Keratinocyte (primary cell): Measurements from ENCODE around the gene ACACA. TPM values are rescaled to one million over a fixed set of nuclear protein-coding genes. Genes with fewer than 3 reads are reported as not detected.

Experiments used
- DNase-seq: peaks from one replicate; pipeline ENCODE4 v3.0.0-alpha.2; 2011; ENCODE audit warnings: low read depth, missing footprints, low spot score
- FAIRE-seq: peaks from 2 replicates; lab custom pipeline; 2011; peaks lifted over from hg19 to GRCh38; lab: Jason Lieb, UNC
- H2AFZ ChIP-seq: 2 replicates; pipeline ENCODE4 v1.6.0; 2012; ENCODE audit warnings: low read length, control low read depth, inconsistent platforms; ENCODE audit not compliant: control insufficient read depth
- H3K27ac ChIP-seq: 2 replicates; pipeline ENCODE4 v1.5.1; 2011; ENCODE audit warnings: low read length; ENCODE audit not compliant: control insufficient read depth, insufficient read depth
- H3K27me3 ChIP-seq: 3 replicates; pipeline ENCODE4 v1.6.0; 2011; ENCODE audit warnings: low read length; ENCODE audit not compliant: control insufficient read depth, insufficient read depth; ENCODE audit errors: extremely low read depth
- H3K36me3 ChIP-seq, 2 experiments: 2 replicates in 1 of 2; 3 replicates in 1 of 2; pipeline ENCODE4 v1.5.1; 2011; ENCODE audit warnings: low read length in 2 of 2, mild to moderate bottlenecking in 1 of 2; ENCODE audit not compliant: control insufficient read depth in 2 of 2, insufficient read depth in 2 of 2; ENCODE audit errors: extremely low read depth in 1 of 2
- H3K4me1 ChIP-seq: 3 replicates; pipeline ENCODE4 v1.5.1; 2011; ENCODE audit warnings: low read length; ENCODE audit not compliant: control insufficient read depth, insufficient read depth; ENCODE audit errors: extremely low read depth
- H3K4me2 ChIP-seq: 3 replicates; pipeline ENCODE4 v1.6.0; 2011; ENCODE audit warnings: low read depth, low read length; ENCODE audit not compliant: control insufficient read depth, insufficient read depth; ENCODE audit errors: extremely low read depth
- H3K4me3 ChIP-seq, 3 experiments: fragments of 200-600 bp in 1 of 3; sonication (generic) in 1 of 3; 2 replicates in 2 of 3; 3 replicates in 1 of 3; pipeline ENCODE4 v1.5.1; 2011 to 2016; ENCODE audit warnings: low read length in 3 of 3, mild to moderate bottlenecking in 3 of 3, control low read depth in 2 of 3, inconsistent platforms in 1 of 3, low read depth in 1 of 3, mixed read lengths in 1 of 3, mixed run types in 1 of 3, moderate library complexity in 1 of 3; ENCODE audit not compliant: control insufficient read depth in 2 of 3, insufficient read depth in 2 of 3; ENCODE audit errors: extremely low read depth in 1 of 3
- H3K79me2 ChIP-seq: 2 replicates; pipeline ENCODE4 v1.6.0; 2012; ENCODE audit warnings: low read length; ENCODE audit not compliant: control insufficient read depth, insufficient read depth
- H3K9ac ChIP-seq: 3 replicates; pipeline ENCODE4 v1.6.0; 2011; ENCODE audit warnings: low read length; ENCODE audit not compliant: control insufficient read depth, insufficient read depth; ENCODE audit errors: extremely low read depth
- H3K9me1 ChIP-seq: 3 replicates; pipeline ENCODE4 v1.6.0; 2011; ENCODE audit warnings: low read length; ENCODE audit not compliant: control insufficient read depth, insufficient read depth; ENCODE audit errors: extremely low read depth
- H3K9me3 ChIP-seq: 2 replicates; pipeline ENCODE4 v1.5.1; 2012; ENCODE audit warnings: low read depth, low read length; ENCODE audit not compliant: control insufficient read depth
- H4K20me1 ChIP-seq: 3 replicates; pipeline ENCODE4 v1.6.0; 2011; ENCODE audit warnings: low read length; ENCODE audit not compliant: control insufficient read depth, insufficient read depth; ENCODE audit errors: extremely low read depth
- CTCF ChIP-seq, 3 experiments: IDR thresholded peaks in 1 of 3; conservative IDR thresholded peaks in 1 of 3; optimal IDR thresholded peaks in 1 of 3; 2 replicates in 2 of 3; 3 replicates in 1 of 3; pipeline versions ENCODE3 to v1.5.1; 2011; ENCODE audit warnings: low read length in 3 of 3, mild to moderate bottlenecking in 3 of 3, moderate library complexity in 2 of 3, control low read depth in 1 of 3, inconsistent platforms in 1 of 3; ENCODE audit not compliant: insufficient read depth in 2 of 3; ENCODE audit errors: extremely low read depth in 1 of 3
- EZH2 ChIP-seq: IDR thresholded peaks from one replicate; pipeline ENCODE4 v1.6.1; 2012; ENCODE audit warnings: inconsistent platforms, mild to moderate bottlenecking, low read length, moderate library complexity
- dilution Hi-C: fragments of 300-500 bp; cut with MboI; formaldehyde crosslinking; loops from one replicate; pipeline ENCODE4 v1.7.0; 2020; ENCODE audit warnings: low sequenced_read_pairs; ENCODE audit not compliant: extremely low pct_ligation_motif_present
- polyA plus RNA-seq, 5 experiments: library from polyadenylated mRNA; depleted of rRNA in 3 of 5; stranded (reverse) in 3 of 5; stranded (forward) in 1 of 5; unstranded in 1 of 5; fragments of >200 nt; gene quantifications; 1 replicate in 1 of 5; 2 replicates in 3 of 5; 3 replicates in 1 of 5; pipeline versions ENCODE4 v1.2.1 to v1.2.3, GENCODE V29; 2011 to 2012; ENCODE audit warnings: missing spikeins in 2 of 5, low read depth in 1 of 5, low replicate concordance in 1 of 5

The ACACA gene
- polyA plus RNA-seq, 1 donor (not counting 4 experiments of a cell fraction or from before 2014, with no cell fraction given), result 85.8 TPM

GRCh38 chr17:37142294-37142896 lies 264.2 kb downstream of the ACACA start:
- no peak overlapping the region for H2AFZ ChIP-seq
- dilution Hi-C loops, result no loop called here
- no peaks in the 10 kb centered on the region for H4K20me1 ChIP-seq
- H3K9me1 ChIP-seq, result no peaks in the 10 kb centered on the region
- H3K9me3 ChIP-seq, result no peaks in the 10 kb centered on the region
- DNase-seq, result no peak
- H3K4me2 ChIP-seq, result no peak overlapping the region
- no peaks in the 10 kb centered on the region for H3K79me2 ChIP-seq
- H3K27ac ChIP-seq, result no peak overlapping the region
- peaks cover 6 to 13% of the 10 kb centered on the region in 2 experiments for H3K36me3 ChIP-seq
- no peak for TF ChIP-seq EZH2
- TF ChIP-seq CTCF (optimal IDR thresholded peaks at IDR 0.05 in 1 of 3, IDR thresholded peaks at IDR 0.05 in 1 of 3, conservative IDR thresholded peaks at IDR 0.05 in 1 of 3; ENCODE audit: extremely low read depth in 1 of 3, insufficient read depth in 2 of 3, low read length in 3 of 3), result no peak
- no peaks in the 10 kb centered on the region for H3K27me3 ChIP-seq
- H3K4me3 ChIP-seq, result no peak overlapping the region
- H3K4me1 ChIP-seq, result peaks cover 6% of the 10 kb centered on the region
- no peak for FAIRE-seq
- no peak overlapping the region for H3K9ac ChIP-seq

- H3K4me2 ChIP-seq, result no peak overlapping the region
- no peak for DNase-seq
- H3K9me1 ChIP-seq, result no peaks in the 10 kb centered on the region
- no peak overlapping the region for H2AFZ ChIP-seq
- H3K9ac ChIP-seq, result no peak overlapping the region
- H3K27ac ChIP-seq, result no peak overlapping the region
- no peaks in the 10 kb centered on the region for H3K9me3 ChIP-seq
- TF ChIP-seq CTCF (optimal IDR thresholded peaks at IDR 0.05 in 1 of 3, IDR thresholded peaks at IDR 0.05 in 1 of 3, conservative IDR thresholded peaks at IDR 0.05 in 1 of 3; ENCODE audit: extremely low read depth in 1 of 3, insufficient read depth in 2 of 3, low read length in 3 of 3) (no peak), EZH2 (no peak)
- H3K27me3 ChIP-seq, result no peaks in the 10 kb centered on the region
- no peaks in the 10 kb centered on the region for H3K79me2 ChIP-seq
- dilution Hi-C loops, result no loop called here
- H4K20me1 ChIP-seq, result no peaks in the 10 kb centered on the region
- H3K36me3 ChIP-seq, result peaks cover 7 to 21% of the 10 kb centered on the region in 2 experiments
- no peak overlapping the region for H3K4me3 ChIP-seq
- no peak for FAIRE-seq
- H3K4me1 ChIP-seq, result no peaks in the 10 kb centered on the region
Measured at GRCh38 chr17:37138571-37139120, 268.0 kb downstream of the ACACA start.
